ENCODE results near the gene PDIK1L.

PDIK1L gene

GRCh38 chr1:26078286-26079177, 33.1 kb upstream of the PDIK1L start:
- Histone ChIP-seq H3K9me3 (ENCODE audit: control insufficient read depth in 1 of 2, low read length in 2 of 2) (no peaks in the 10 kb centered on the region), H3K4me3 (ENCODE audit: low read depth in 1 of 2, low read length in 2 of 2) (no peak overlapping the region), H3K27ac (ENCODE audit: low read length) (no peak overlapping the region), H3K36me3 (ENCODE audit: control insufficient read depth in 1 of 2, insufficient read depth in 2 of 2, low read length in 2 of 2) (no peaks in the 10 kb centered on the region), H3K4me1 (ENCODE audit: control insufficient read depth in 1 of 2, insufficient read depth in 2 of 2, low read length in 2 of 2) (no peaks in the 10 kb centered on the region), H3K27me3 (ENCODE audit: low read depth, low read length) (peaks cover 6% of the 10 kb centered on the region)

DNA sequence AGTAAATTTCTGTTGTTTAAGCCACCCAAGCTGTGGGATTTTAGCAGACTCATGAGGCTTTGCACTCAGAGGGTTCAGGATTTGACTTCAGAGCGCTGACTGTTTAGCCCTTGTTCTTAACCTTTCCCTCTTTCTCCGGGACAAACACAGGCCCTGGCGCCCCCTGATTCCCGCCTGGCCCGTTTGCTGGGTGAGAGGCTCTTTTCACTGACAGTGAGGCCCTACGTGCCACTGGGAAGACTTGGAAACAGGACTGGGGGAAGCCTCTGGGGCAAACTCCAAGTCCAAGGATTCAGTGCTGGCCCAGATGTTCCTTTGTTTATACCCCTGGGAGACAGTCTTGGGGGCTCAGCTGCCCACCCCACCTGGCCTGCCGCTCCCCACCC, 32.5 kb upstream of the PDIK1L start:
- H3K4me1 ChIP-seq (ENCODE audit: control insufficient read depth in 1 of 2, insufficient read depth in 2 of 2, low read length in 2 of 2) = no peaks in the 10 kb centered on the region
- no peak overlapping the region for H3K4me3 ChIP-seq (ENCODE audit: low read depth in 1 of 2, low read length in 2 of 2)
- peaks cover 6% of the 10 kb centered on the region for H3K27me3 ChIP-seq (ENCODE audit: low read depth, low read length)
- H3K36me3 ChIP-seq (ENCODE audit: control insufficient read depth in 1 of 2, insufficient read depth in 2 of 2, low read length in 2 of 2) = no peaks in the 10 kb centered on the region
- no peak overlapping the region for H3K27ac ChIP-seq (ENCODE audit: low read length)
- H3K9me3 ChIP-seq (ENCODE audit: control insufficient read depth in 1 of 2, low read length in 2 of 2) = no peaks in the 10 kb centered on the region

DNA sequence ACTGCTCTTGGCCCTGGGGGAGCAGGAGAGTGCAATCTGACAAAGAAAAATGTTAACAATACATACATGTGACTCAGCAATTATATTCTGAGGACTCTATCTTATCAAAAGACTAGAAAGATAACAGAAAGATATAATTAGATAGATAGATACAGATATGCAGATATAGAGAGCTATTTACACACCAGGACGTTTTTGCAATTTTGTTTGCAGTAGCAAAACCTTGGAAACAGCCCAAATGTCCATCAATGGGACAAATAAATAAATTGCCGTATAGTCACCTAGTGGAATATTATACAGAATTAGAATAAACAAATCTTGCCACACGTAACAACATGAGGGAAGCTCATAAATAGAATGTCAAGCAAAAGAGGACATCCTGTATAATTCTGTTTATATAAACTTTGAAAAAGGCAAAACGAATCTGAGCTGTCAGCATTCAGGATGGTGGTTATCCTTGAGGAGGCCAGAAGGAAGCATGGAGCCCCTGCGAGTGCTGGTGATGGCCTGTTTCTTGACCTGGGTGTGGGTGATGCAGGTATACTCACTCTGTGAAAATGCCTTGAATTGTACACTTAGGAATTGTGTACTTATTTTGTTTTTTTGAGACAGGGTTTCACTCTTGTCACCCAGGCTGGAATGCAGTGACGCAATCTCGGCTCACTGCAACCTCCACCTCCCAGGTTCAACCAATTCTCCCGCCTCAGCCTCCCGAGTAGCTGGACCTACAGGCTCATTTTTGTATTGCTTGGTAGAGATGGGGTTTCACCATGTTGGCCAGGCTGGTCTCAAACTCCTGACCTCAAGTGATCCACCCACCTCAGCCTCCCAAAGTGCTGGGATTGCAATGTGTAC, 31.4 kb upstream of the PDIK1L start:
- Histone ChIP-seq H3K27ac (ENCODE audit: low read length) (no peak overlapping the region), H3K4me1 (ENCODE audit: control insufficient read depth in 1 of 2, insufficient read depth in 2 of 2, low read length in 2 of 2) (no peaks in the 10 kb centered on the region), H3K27me3 (ENCODE audit: low read depth, low read length) (peaks cover 6% of the 10 kb centered on the region), H3K36me3 (ENCODE audit: control insufficient read depth in 1 of 2, insufficient read depth in 2 of 2, low read length in 2 of 2) (no peaks in the 10 kb centered on the region), H3K4me3 (ENCODE audit: low read depth in 1 of 2, low read length in 2 of 2) (no peak overlapping the region), H3K9me3 (ENCODE audit: control insufficient read depth in 1 of 2, low read length in 2 of 2) (no peaks in the 10 kb centered on the region)

DNA sequence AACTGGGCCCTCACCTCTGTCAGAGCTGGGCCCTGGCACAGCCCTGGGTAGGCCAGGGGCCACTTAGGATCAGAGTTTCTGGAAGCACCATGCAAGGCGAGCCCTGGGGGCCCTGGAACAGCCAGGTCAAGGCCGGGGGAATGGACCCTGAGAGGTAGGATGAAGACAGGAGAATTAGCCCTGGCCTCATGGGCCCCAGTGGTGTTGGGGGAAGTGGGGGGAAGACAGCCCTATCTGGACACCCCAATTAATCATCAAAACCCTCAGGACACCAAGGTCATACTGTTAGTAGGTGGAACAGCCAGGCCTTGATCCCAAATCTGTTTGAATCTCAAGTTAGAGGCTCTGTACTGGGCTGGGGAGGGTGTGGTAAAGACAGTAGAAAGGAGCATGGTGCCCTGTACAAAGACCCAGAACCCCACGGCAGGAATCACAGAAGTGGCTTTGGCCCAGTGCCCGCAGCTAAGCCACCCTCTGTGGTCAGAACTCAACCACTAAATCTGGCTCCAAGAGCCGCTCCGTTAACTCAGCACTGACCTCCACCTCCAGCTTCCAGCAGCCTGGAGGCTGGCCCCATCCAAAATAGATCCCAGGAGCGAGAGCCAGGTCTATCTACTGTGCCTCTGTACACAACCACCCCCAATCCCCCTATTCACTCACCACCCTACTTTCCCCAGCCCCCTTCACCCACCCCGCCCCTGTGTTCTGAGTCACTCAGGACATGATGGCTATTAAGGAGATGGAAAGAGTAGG, 30.2 kb upstream of the PDIK1L start:
- no peak overlapping the region for H3K27ac ChIP-seq (ENCODE audit: low read length)
- no peaks in the 10 kb centered on the region for H3K4me1 ChIP-seq (ENCODE audit: control insufficient read depth in 1 of 2, insufficient read depth in 2 of 2, low read length in 2 of 2)
- H3K9me3 ChIP-seq (ENCODE audit: control insufficient read depth in 1 of 2, low read length in 2 of 2) = no peaks in the 10 kb centered on the region
- H3K4me3 ChIP-seq (ENCODE audit: low read depth in 1 of 2, low read length in 2 of 2) = no peak overlapping the region
- no peaks in the 10 kb centered on the region for H3K36me3 ChIP-seq (ENCODE audit: control insufficient read depth in 1 of 2, insufficient read depth in 2 of 2, low read length in 2 of 2)
- H3K27me3 ChIP-seq (ENCODE audit: low read depth, low read length) = no peaks in the 10 kb centered on the region

DNA sequence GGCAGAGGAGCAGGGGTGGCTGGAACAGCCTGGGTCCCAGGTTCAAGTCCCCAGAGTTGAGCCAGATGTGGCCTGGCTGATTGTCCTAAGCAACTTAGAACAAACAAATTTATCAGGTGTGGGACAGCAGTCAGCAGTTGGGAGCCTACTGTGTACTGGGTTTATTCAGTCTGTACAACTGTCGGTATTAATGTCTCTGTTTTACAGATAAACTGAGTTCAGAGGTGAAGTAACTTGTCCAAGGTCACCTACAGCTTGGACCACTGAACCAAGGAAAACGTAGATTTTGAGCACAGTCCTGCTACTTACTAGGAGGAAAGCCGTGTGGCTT, 29.6 kb upstream of the PDIK1L start:
- Histone ChIP-seq H3K27ac (ENCODE audit: low read length) (no peak overlapping the region), H3K4me1 (ENCODE audit: control insufficient read depth in 1 of 2, insufficient read depth in 2 of 2, low read length in 2 of 2) (no peaks in the 10 kb centered on the region), H3K36me3 (ENCODE audit: control insufficient read depth in 1 of 2, insufficient read depth in 2 of 2, low read length in 2 of 2) (no peaks in the 10 kb centered on the region), H3K27me3 (ENCODE audit: low read depth, low read length) (no peaks in the 10 kb centered on the region), H3K9me3 (ENCODE audit: control insufficient read depth in 1 of 2, low read length in 2 of 2) (no peaks in the 10 kb centered on the region), H3K4me3 (ENCODE audit: low read depth in 1 of 2, low read length in 2 of 2) (no peak overlapping the region)

- Histone ChIP-seq H3K4me1 (ENCODE audit: control insufficient read depth in 1 of 2, insufficient read depth in 2 of 2, low read length in 2 of 2) (no peaks in the 10 kb centered on the region), H3K9me3 (ENCODE audit: control insufficient read depth in 1 of 2, low read length in 2 of 2) (no peaks in the 10 kb centered on the region), H3K27me3 (ENCODE audit: low read depth, low read length) (no peaks in the 10 kb centered on the region), H3K27ac (ENCODE audit: low read length) (no peak overlapping the region), H3K36me3 (ENCODE audit: control insufficient read depth in 1 of 2, insufficient read depth in 2 of 2, low read length in 2 of 2) (no peaks in the 10 kb centered on the region), H3K4me3 (ENCODE audit: low read depth in 1 of 2, low read length in 2 of 2) (no peak overlapping the region)
These were observed 28.4 kb upstream of the PDIK1L start for GRCh38 chr1:26083208-26083607.

- H3K4me1 ChIP-seq (ENCODE audit: control insufficient read depth in 1 of 2, insufficient read depth in 2 of 2, low read length in 2 of 2) = no peaks in the 10 kb centered on the region
- H3K36me3 ChIP-seq (ENCODE audit: control insufficient read depth in 1 of 2, insufficient read depth in 2 of 2, low read length in 2 of 2) = no peaks in the 10 kb centered on the region
- no peak overlapping the region for H3K27ac ChIP-seq (ENCODE audit: low read length)
- no peaks in the 10 kb centered on the region for H3K27me3 ChIP-seq (ENCODE audit: low read depth, low read length)
- H3K9me3 ChIP-seq (ENCODE audit: control insufficient read depth in 1 of 2, low read length in 2 of 2) = no peaks in the 10 kb centered on the region
- H3K4me3 ChIP-seq (ENCODE audit: low read depth in 1 of 2, low read length in 2 of 2) = no peak overlapping the region
These were observed 27.5 kb upstream of the PDIK1L start for GRCh38 chr1:26084091-26084561.

DNA sequence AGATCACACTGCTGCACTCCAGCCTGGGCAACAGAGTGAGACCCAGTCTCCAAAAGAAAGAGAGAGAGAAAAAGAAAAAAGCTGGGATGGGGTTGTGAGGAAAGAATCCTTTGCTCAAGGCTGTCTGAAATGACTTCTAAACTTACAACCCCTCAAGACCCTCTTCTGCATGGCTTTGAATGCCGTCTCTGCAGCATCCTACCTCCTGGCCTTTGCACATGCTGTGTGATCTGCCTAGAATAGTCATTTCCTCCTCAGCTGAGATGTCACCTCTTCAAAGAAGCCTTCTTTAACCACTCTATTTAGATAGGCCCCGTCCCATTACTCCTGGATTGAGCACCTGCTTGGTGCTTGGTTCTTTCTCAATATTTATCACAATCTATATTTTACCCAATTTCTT, 26.8 kb upstream of the PDIK1L start:
- no peaks in the 10 kb centered on the region for H3K27me3 ChIP-seq (ENCODE audit: low read depth, low read length)
- H3K36me3 ChIP-seq (ENCODE audit: control insufficient read depth in 1 of 2, insufficient read depth in 2 of 2, low read length in 2 of 2) = no peaks in the 10 kb centered on the region
- no peaks in the 10 kb centered on the region for H3K9me3 ChIP-seq (ENCODE audit: control insufficient read depth in 1 of 2, low read length in 2 of 2)
- no peaks in the 10 kb centered on the region for H3K4me1 ChIP-seq (ENCODE audit: control insufficient read depth in 1 of 2, insufficient read depth in 2 of 2, low read length in 2 of 2)
- no peak overlapping the region for H3K4me3 ChIP-seq (ENCODE audit: low read depth in 1 of 2, low read length in 2 of 2)
- no peak overlapping the region for H3K27ac ChIP-seq (ENCODE audit: low read length)

GRCh38 chr1:26089125-26089524, 22.5 kb upstream of the PDIK1L start:
- H3K4me1 ChIP-seq (ENCODE audit: control insufficient read depth in 1 of 2, insufficient read depth in 2 of 2, low read length in 2 of 2) = no peaks in the 10 kb centered on the region
- H3K9me3 ChIP-seq (ENCODE audit: control insufficient read depth in 1 of 2, low read length in 2 of 2) = no peaks in the 10 kb centered on the region
- H3K36me3 ChIP-seq (ENCODE audit: control insufficient read depth in 1 of 2, insufficient read depth in 2 of 2, low read length in 2 of 2) = no peaks in the 10 kb centered on the region
- H3K4me3 ChIP-seq (ENCODE audit: low read depth in 1 of 2, low read length in 2 of 2) = no peak overlapping the region
- no peaks in the 10 kb centered on the region for H3K27me3 ChIP-seq (ENCODE audit: low read depth, low read length)
- no peak overlapping the region for H3K27ac ChIP-seq (ENCODE audit: low read length)

- Histone ChIP-seq H3K27me3 (ENCODE audit: low read depth, low read length) (no peaks in the 10 kb centered on the region), H3K36me3 (ENCODE audit: control insufficient read depth in 1 of 2, insufficient read depth in 2 of 2, low read length in 2 of 2) (no peaks in the 10 kb centered on the region), H3K4me1 (ENCODE audit: control insufficient read depth in 1 of 2, insufficient read depth in 2 of 2, low read length in 2 of 2) (no peaks in the 10 kb centered on the region), H3K4me3 (ENCODE audit: low read depth in 1 of 2, low read length in 2 of 2) (no peak overlapping the region), H3K27ac (ENCODE audit: low read length) (no peak overlapping the region), H3K9me3 (ENCODE audit: control insufficient read depth in 1 of 2, low read length in 2 of 2) (no peaks in the 10 kb centered on the region)
These were observed 20.7 kb upstream of the PDIK1L start for GRCh38 chr1:26090893-26091292.

DNA sequence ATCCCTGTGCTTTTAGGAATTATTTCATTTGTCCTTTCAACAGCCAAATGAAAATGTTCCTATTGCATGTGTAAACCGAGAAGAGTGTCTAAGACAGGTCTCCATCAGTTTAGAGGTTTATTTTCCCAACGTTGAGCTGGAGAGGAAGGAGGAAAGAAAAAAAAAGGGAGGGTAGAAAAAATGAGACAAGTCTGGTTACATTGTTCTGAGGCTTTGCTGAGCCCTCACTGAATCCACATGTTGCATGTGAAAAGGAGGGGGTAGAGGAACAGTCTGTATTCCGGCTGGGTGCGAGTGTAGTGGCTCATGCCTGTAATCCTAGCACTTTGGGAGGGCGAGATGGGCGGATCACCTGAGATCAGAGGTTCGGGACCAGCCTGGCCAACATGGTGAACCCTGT, 19.2 kb upstream of the PDIK1L start:
- no peak overlapping the region for H3K4me3 ChIP-seq (ENCODE audit: low read depth in 1 of 2, low read length in 2 of 2)
- H3K4me1 ChIP-seq (ENCODE audit: control insufficient read depth in 1 of 2, insufficient read depth in 2 of 2, low read length in 2 of 2) = no peaks in the 10 kb centered on the region
- no peak overlapping the region for H3K27ac ChIP-seq (ENCODE audit: low read length)
- no peaks in the 10 kb centered on the region for H3K9me3 ChIP-seq (ENCODE audit: control insufficient read depth in 1 of 2, low read length in 2 of 2)
- no peaks in the 10 kb centered on the region for H3K36me3 ChIP-seq (ENCODE audit: control insufficient read depth in 1 of 2, insufficient read depth in 2 of 2, low read length in 2 of 2)
- H3K27me3 ChIP-seq (ENCODE audit: low read depth, low read length) = no peaks in the 10 kb centered on the region

All from muscle layer of duodenum (tissue), 2 donors.